Tibial nerve (tissue), 4 donors: ENCODE results near the gene ABI1. TPM values are rescaled to one million over a fixed set of nuclear protein-coding genes. Genes with fewer than 3 reads are reported as not detected.

ENCODE experiments used
- DNase-seq, 2 donors: peaks; one replicate each; pipeline ENCODE4 v3.0.0-alpha.2; 2019; ENCODE audit warnings: low spot score in 2 of 2
- H3K27ac ChIP-seq, 4 donors: fragments of 200-600 bp; sonication (generic) in 3 of 4; one replicate each; pipeline ENCODE4 v1.5.1; 2017 to 2019; ENCODE audit warnings: mild to moderate bottlenecking in 1 of 4
- H3K27me3 ChIP-seq, 2 donors: fragments of 200-600 bp; sonication (generic) in 1 of 2; one replicate each; pipeline versions ENCODE4 v1.5.1 to v1.6.0; 2017 to 2019
- H3K36me3 ChIP-seq, 3 donors: fragments of 200-600 bp; sonication (generic); one replicate each; pipeline ENCODE4 v1.5.1; 2018 to 2019
- H3K4me1 ChIP-seq, 4 donors: fragments of 200-600 bp; sonication (generic) in 3 of 4; one replicate each; pipeline ENCODE4 v1.5.1; 2017 to 2019
- H3K4me3 ChIP-seq, 4 donors: fragments of 200-600 bp; sonication (generic) in 3 of 4; one replicate each; pipeline ENCODE4 v1.5.1; 2017 to 2019; ENCODE audit warnings: mild to moderate bottlenecking in 1 of 4, moderate library complexity in 1 of 4
- H3K9me3 ChIP-seq, 4 donors: fragments of 200-600 bp; sonication (generic) in 3 of 4; one replicate each; pipeline ENCODE4 v1.5.1; 2017 to 2019
- EP300 ChIP-seq, 2 donors: sonication (generic); formaldehyde crosslinking; IDR thresholded peaks; one replicate each; pipeline ENCODE4 v1.6.1; 2017; ENCODE audit warnings: antibody characterized with exemption in 2 of 2, mild to moderate bottlenecking in 1 of 2
- POLR2A ChIP-seq, 2 donors: fragments of 450-650 bp; IDR thresholded peaks; one replicate each; pipeline ENCODE4 v1.6.1; 2017; ENCODE audit warnings: antibody characterized with exemption in 2 of 2, mild to moderate bottlenecking in 2 of 2, moderate library complexity in 2 of 2
- WGBS, 2 donors: methylation state at CpG; one replicate each; pipeline ENCODE4 v1.1.5; 2018; 5-methylcytosine and 5-hydroxymethylcytosine counted together
- total RNA-seq, 4 donors: library from RNA; depleted of rRNA; stranded (reverse); fragments of >200 nt; gene quantifications; one replicate each; pipeline ENCODE4 v1.1.0, GENCODE V29; 2016
- TF ChIP-seq, protein P1 (sequence below), 5 experiments: fragments of 200-600 bp in 3 of 5; fragments of 450-650 bp in 2 of 5; sonication (generic) in 3 of 5; IDR thresholded peaks; one replicate each; pipeline ENCODE4 v1.5.1; 2016 to 2019; ENCODE audit warnings: antibody characterized with exemption in 5 of 5, mild to moderate bottlenecking in 3 of 5, moderate library complexity in 2 of 5

Gene ABI1
- total RNA-seq, 4 donors from 2014 or later, result 25.9 to 32.1 (median 29.9) TPM

DNA sequence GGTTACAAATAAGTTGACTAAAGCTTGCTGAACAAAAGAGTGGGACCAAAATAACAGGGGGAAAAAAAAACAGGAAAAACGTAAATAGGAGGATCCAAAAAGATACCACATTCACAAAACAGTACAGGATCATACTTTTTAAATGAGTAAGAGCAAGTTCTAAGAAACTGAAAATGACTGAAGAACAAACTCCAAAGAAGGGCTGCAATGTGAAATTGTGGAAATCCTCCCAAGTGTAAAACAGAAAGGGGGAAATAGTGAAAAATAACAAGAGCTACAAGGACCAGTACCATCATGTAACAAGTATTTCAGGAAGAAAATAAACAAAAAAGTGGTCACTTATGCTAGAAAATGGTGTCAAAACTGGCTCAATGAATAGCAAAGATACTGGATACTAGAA, 116.9 kb downstream of the ABI1 start:
- Histone ChIP-seq H3K4me1 (no peaks in the 10 kb centered on the region), H3K9me3 (no peaks in the 10 kb centered on the region), H3K4me3 (no peak overlapping the region), H3K36me3 (peaks cover 0 to 77% (median 7%) of the 10 kb centered on the region in 3 donors), H3K27me3 (no peaks in the 10 kb centered on the region), H3K27ac (no peak overlapping the region)
- no peak for DNase-seq
- WGBS, 2 donors, result 60 to 84% methylated on average over 1 of the region's 1 CpG
- TF ChIP-seq, protein P1, sequence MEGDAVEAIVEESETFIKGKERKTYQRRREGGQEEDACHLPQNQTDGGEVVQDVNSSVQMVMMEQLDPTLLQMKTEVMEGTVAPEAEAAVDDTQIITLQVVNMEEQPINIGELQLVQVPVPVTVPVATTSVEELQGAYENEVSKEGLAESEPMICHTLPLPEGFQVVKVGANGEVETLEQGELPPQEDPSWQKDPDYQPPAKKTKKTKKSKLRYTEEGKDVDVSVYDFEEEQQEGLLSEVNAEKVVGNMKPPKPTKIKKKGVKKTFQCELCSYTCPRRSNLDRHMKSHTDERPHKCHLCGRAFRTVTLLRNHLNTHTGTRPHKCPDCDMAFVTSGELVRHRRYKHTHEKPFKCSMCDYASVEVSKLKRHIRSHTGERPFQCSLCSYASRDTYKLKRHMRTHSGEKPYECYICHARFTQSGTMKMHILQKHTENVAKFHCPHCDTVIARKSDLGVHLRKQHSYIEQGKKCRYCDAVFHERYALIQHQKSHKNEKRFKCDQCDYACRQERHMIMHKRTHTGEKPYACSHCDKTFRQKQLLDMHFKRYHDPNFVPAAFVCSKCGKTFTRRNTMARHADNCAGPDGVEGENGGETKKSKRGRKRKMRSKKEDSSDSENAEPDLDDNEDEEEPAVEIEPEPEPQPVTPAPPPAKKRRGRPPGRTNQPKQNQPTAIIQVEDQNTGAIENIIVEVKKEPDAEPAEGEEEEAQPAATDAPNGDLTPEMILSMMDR (IDR thresholded peaks at IDR 0.05), result no peak
- TF ChIP-seq POLR2A (IDR thresholded peaks at IDR 0.05) (no peak), EP300 (IDR thresholded peaks at IDR 0.05) (no peak)

DNA sequence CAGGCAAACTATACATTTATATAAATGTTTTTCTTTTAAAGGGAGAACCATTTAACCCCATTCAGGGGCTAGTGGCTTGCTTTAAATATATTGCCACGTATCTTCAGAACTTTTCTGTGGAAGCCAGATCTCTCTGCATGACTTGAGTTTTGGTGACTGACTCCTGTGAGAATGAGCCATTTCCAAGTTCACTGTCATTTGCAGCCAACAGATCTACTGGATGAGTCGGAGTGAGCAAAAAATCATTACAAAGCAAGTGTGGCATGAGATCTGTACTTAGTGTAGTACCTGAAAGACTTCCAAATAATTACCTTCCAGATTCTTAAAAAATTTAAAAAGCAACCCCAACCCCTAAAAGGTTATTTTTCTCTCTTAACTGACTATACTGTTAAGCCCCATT, 117.7 kb downstream of the ABI1 start:
- DNase-seq, result no peak
- Histone ChIP-seq H3K4me3 (no peak overlapping the region), H3K27me3 (no peaks in the 10 kb centered on the region), H3K4me1 (no peaks in the 10 kb centered on the region), H3K36me3 (peaks cover 0 to 83% (median 7%) of the 10 kb centered on the region in 3 donors), H3K27ac (no peak overlapping the region), H3K9me3 (no peaks in the 10 kb centered on the region)
- 91 to 96% methylated on average over 2 of the region's 2 CpGs for WGBS, 2 donors
- TF ChIP-seq POLR2A (IDR thresholded peaks at IDR 0.05), result no peak
- no peak for TF ChIP-seq EP300 (IDR thresholded peaks at IDR 0.05)

DNA sequence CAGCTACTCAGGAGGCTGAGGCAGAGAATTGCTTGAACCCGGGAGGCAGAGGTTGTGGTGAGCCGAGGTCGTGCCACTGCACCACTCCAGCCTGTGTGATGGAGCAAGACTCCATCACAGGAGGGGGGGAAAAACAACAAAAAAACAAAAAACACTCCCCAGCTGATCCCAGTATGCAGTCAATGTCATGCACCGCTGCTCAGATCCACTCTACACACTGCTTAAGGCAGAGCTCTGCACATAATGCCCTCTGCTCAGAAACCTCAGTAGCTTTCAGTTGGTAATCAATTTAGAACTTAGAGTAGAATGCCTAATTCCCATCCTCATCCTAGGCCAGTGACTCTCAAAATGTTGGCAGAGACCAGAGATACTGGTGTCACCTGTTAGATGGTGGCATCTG, 119.4 kb downstream of the ABI1 start:
- Histone ChIP-seq H3K4me1 (no peaks in the 10 kb centered on the region), H3K27ac (no peak overlapping the region), H3K36me3 (peaks cover 0 to 95% (median 7%) of the 10 kb centered on the region in 3 donors), H3K27me3 (no peaks in the 10 kb centered on the region), H3K4me3 (no peak overlapping the region), H3K9me3 (no peaks in the 10 kb centered on the region)
- no peak for TF ChIP-seq POLR2A (IDR thresholded peaks at IDR 0.05)
- TF ChIP-seq EP300 (IDR thresholded peaks at IDR 0.05), result no peak
- TF ChIP-seq, protein P1 (IDR thresholded peaks at IDR 0.05), result no peak
- WGBS, 2 donors, result 98 to 100% methylated on average over 4 of the region's 4 CpGs
- DNase-seq, result no peak

DNA sequence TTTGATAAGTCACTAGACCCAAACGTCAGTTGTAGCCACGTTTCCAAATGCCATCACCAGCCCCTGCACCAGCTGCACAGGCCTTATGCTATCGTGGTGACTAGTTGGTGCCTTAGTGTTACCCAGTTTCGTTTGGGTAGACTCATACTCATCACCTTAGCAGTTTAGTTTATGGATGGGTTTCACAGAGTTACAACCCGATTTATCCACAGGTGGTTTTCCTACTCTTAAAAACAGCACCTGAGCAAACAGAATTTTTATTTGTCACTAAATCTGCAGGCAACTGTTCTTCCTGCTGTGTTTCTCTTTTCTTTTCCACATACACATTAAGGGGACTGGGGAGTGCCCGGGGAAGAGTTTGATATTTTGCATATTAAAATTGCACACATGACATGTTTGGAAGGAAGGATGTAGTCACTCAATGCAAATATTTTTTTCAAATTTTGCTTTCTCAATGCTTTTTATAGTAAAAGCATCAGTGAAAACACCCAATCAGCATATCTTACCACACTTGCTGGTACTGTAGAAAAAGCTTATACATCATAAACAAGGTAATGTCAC, 121.6 kb downstream of the ABI1 start:
- H3K4me3 ChIP-seq, result no peak overlapping the region
- 77 to 78% methylated on average over 6 of the region's 6 CpGs for WGBS, 2 donors
- TF ChIP-seq, protein P1 (IDR thresholded peaks at IDR 0.05), result no peak
- no peak for TF ChIP-seq POLR2A (IDR thresholded peaks at IDR 0.05)
- no peak for TF ChIP-seq EP300 (IDR thresholded peaks at IDR 0.05)
- peaks cover 0 to 5% (median 0%) of the 10 kb centered on the region in 4 donors for H3K4me1 ChIP-seq
- H3K36me3 ChIP-seq, result peaks cover 0 to 91% (median 3%) of the 10 kb centered on the region in 3 donors
- no peak overlapping the region for H3K27ac ChIP-seq
- no peaks in the 10 kb centered on the region for H3K27me3 ChIP-seq
- no peak for DNase-seq
- no peaks in the 10 kb centered on the region for H3K9me3 ChIP-seq

DNA sequence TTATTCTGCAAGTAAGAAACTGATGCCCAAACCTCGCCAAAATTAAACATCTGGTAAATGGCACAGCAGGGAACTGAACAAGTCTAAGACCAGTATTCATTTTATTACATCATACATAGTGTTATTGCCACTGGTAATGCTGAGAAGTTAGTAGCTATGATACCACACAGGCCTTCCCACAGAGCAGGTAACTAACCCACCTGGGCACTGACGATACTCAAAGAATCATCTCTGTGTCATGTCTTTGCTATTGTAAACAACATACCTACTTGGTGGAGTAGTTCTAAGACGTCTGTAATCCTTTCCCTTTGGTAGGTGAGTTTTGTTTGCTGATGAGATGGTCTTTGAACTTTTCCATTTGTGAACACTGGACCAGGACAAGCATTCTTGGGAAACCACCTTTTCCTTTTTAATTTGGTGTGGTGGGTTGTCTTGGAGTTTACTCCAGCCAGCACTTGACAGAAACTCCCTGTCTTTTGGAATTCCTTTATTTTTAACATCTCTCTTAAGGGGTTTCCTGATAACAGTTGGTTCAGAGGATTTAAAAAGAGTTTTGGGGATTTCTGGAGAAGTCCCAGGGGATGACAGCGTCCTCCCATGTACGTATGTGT, 122.4 kb downstream of the ABI1 start:
- no peak for DNase-seq
- WGBS, 2 donors, result 82 to 85% methylated on average over 5 of the region's 5 CpGs
- Histone ChIP-seq H3K36me3 (peaks cover 0 to 84% (median 0%) of the 10 kb centered on the region in 3 donors), H3K27me3 (no peaks in the 10 kb centered on the region), H3K4me1 (peaks cover 0 to 5% (median 0%) of the 10 kb centered on the region in 4 donors), H3K4me3 (no peak overlapping the region), H3K9me3 (no peaks in the 10 kb centered on the region), H3K27ac (peak overlapping the region in 1 of 4 donors; percentile 32)
- TF ChIP-seq, protein P1 (IDR thresholded peaks at IDR 0.05), result no peak
- TF ChIP-seq POLR2A (IDR thresholded peaks at IDR 0.05) (no peak), EP300 (IDR thresholded peaks at IDR 0.05) (no peak)
